Astrocyte (in vitro differentiated cells and primary cell): Measurements from ENCODE around the gene ANKRD39. TPM values are rescaled to one million over a fixed set of nuclear protein-coding genes. Genes with fewer than 3 reads are reported as not detected.

Experiments used
- DNase-seq: peaks from one replicate; pipeline ENCODE4 v3.0.0-alpha.2; 2010; ENCODE audit warnings: low read depth
- FAIRE-seq: peaks from 2 replicates; lab custom pipeline; 2011; peaks lifted over from hg19 to GRCh38; lab: Jason Lieb, UNC
- H2AFZ ChIP-seq: 2 replicates; pipeline ENCODE4 v1.6.0; 2012; ENCODE audit warnings: low read depth, low read length, inconsistent platforms
- H3K27ac ChIP-seq: 2 replicates; pipeline ENCODE4 v1.5.1; 2011; ENCODE audit warnings: low read depth, low read length, inconsistent platforms
- H3K27me3 ChIP-seq: 2 replicates; pipeline ENCODE4 v1.6.0; 2011; ENCODE audit warnings: low read length, inconsistent platforms; ENCODE audit not compliant: insufficient read depth
- H3K36me3 ChIP-seq: 2 replicates; pipeline ENCODE4 v1.5.1; 2011; ENCODE audit warnings: low read length, inconsistent platforms; ENCODE audit not compliant: insufficient read depth
- H3K4me1 ChIP-seq: 2 replicates; pipeline ENCODE4 v1.5.1; 2011; ENCODE audit warnings: low read length, inconsistent platforms; ENCODE audit not compliant: insufficient read depth
- H3K4me2 ChIP-seq: 2 replicates; pipeline ENCODE4 v1.6.0; 2012; ENCODE audit warnings: low read length, inconsistent platforms
- H3K4me3 ChIP-seq: 2 replicates; pipeline ENCODE4 v1.5.1; 2011; ENCODE audit warnings: low read depth, mild to moderate bottlenecking, low read length, inconsistent platforms; ENCODE audit not compliant: insufficient read depth
- H3K79me2 ChIP-seq: 2 replicates; pipeline ENCODE4 v1.6.0; 2012; ENCODE audit warnings: mild to moderate bottlenecking, low read length, inconsistent platforms; ENCODE audit not compliant: insufficient read depth
- H3K9ac ChIP-seq: 2 replicates; pipeline ENCODE4 v1.6.0; 2012; ENCODE audit warnings: mild to moderate bottlenecking, low read length, inconsistent platforms
- H3K9me3 ChIP-seq: 2 replicates; pipeline ENCODE4 v1.5.1; 2012; ENCODE audit warnings: low read depth, mild to moderate bottlenecking, low read length, inconsistent platforms; ENCODE audit not compliant: insufficient read depth
- H4K20me1 ChIP-seq: 2 replicates; pipeline ENCODE4 v1.6.0; 2012; ENCODE audit warnings: low read length, inconsistent platforms; ENCODE audit not compliant: insufficient read depth
- H3K27ac Mint-ChIP-seq: one replicate; pipeline ENCODE4 v1.8.0; 2021; ENCODE audit warnings: mild to moderate bottlenecking, mixed read lengths; ENCODE audit not compliant: unreplicated experiment
- H3K27me3 Mint-ChIP-seq: one replicate; pipeline ENCODE4 v1.8.0; 2021; ENCODE audit warnings: low read depth, mixed read lengths; ENCODE audit not compliant: unreplicated experiment
- H3K36me3 Mint-ChIP-seq: one replicate; pipeline ENCODE4 v1.8.0; 2021; ENCODE audit warnings: low read depth, mixed read lengths; ENCODE audit not compliant: unreplicated experiment
- H3K4me1 Mint-ChIP-seq: one replicate; pipeline ENCODE4 v1.8.0; 2021; ENCODE audit warnings: low read depth, mixed read lengths; ENCODE audit not compliant: unreplicated experiment
- H3K4me3 Mint-ChIP-seq: one replicate; pipeline ENCODE4 v1.8.0; 2021; ENCODE audit warnings: mild to moderate bottlenecking, moderate library complexity, mixed read lengths; ENCODE audit not compliant: unreplicated experiment
- H3K9me3 Mint-ChIP-seq: one replicate; pipeline ENCODE4 v1.8.0; 2021; ENCODE audit warnings: mild to moderate bottlenecking, mixed read lengths; ENCODE audit not compliant: unreplicated experiment
- EZH2 ChIP-seq: IDR thresholded peaks from 2 replicates; pipeline ENCODE4 v1.6.1; 2012; ENCODE audit warnings: mild to moderate bottlenecking, low read length, inconsistent platforms; ENCODE audit not compliant: insufficient read depth
- total RNA-seq: library from RNA; stranded (reverse); gene quantifications from 2 replicates; pipeline ENCODE4 v1.2.1, GENCODE V29; 2021
- TF ChIP-seq, protein P1 (sequence below): IDR thresholded peaks from 2 replicates; pipeline ENCODE4 v1.5.1; 2011; ENCODE audit warnings: low read depth, mild to moderate bottlenecking, inconsistent platforms, low read length, moderate library complexity; ENCODE audit not compliant: insufficient read depth

Gene ANKRD39
- total RNA-seq, 1 donor from 2014 or later = 13.7 TPM

DNA sequence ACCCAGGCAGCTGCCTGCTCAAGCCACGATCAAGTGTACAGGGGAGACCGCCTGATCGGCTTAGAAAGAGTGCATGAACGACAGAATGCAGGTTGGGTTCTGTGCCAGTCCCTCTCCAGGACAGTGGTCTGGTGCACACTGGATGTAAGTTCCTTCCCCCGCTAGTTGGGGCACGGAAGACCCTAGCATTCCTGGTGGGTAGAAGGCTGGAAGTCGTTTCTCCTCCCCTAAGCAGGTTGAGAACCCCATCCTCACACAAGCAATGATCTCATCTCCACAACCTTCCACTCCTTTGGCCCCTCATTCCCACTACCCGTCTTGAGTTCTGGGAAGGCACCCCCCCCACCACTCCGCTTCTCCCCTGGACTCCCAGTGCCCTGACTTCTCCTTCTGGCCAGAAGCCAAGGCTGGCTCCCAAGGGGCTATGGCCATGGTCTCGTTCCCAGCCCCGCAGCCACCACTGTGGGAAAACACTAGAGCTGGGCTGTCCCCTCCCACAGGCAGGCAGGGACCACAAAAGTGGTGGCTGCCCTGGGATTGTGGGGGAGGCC, 1.4 kb upstream of the ANKRD39 start:
- Histone ChIP-seq H3K9me3 (no peaks in the 10 kb centered on the region), H3K27me3 (no peaks in the 10 kb centered on the region), H3K4me3 (peak overlapping the region; percentile 81), H3K27ac (no peak overlapping the region), H3K9ac (peak overlapping the region; percentile 83), H4K20me1 (peaks cover 60% of the 10 kb centered on the region), H3K36me3 (peaks cover 17% of the 10 kb centered on the region), H3K4me1 (peaks cover 19% of the 10 kb centered on the region), H2AFZ (peak overlapping the region; percentile 77), H3K4me2 (peak overlapping the region; percentile 98), H3K79me2 (peaks cover 25% of the 10 kb centered on the region)
- Mint-ChIP-seq H3K9me3 (no peaks in the 10 kb centered on the region), H3K27ac (no peak overlapping the region), H3K27me3 (no peaks in the 10 kb centered on the region), H3K36me3 (peaks cover 12% of the 10 kb centered on the region), H3K4me1 (peaks cover 8% of the 10 kb centered on the region), H3K4me3 (peak overlapping the region; percentile 68)
- DNase-seq (no peak), FAIRE-seq (no peak)
- no peak for TF ChIP-seq EZH2
- TF ChIP-seq, protein P1, sequence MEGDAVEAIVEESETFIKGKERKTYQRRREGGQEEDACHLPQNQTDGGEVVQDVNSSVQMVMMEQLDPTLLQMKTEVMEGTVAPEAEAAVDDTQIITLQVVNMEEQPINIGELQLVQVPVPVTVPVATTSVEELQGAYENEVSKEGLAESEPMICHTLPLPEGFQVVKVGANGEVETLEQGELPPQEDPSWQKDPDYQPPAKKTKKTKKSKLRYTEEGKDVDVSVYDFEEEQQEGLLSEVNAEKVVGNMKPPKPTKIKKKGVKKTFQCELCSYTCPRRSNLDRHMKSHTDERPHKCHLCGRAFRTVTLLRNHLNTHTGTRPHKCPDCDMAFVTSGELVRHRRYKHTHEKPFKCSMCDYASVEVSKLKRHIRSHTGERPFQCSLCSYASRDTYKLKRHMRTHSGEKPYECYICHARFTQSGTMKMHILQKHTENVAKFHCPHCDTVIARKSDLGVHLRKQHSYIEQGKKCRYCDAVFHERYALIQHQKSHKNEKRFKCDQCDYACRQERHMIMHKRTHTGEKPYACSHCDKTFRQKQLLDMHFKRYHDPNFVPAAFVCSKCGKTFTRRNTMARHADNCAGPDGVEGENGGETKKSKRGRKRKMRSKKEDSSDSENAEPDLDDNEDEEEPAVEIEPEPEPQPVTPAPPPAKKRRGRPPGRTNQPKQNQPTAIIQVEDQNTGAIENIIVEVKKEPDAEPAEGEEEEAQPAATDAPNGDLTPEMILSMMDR = no peak

DNA sequence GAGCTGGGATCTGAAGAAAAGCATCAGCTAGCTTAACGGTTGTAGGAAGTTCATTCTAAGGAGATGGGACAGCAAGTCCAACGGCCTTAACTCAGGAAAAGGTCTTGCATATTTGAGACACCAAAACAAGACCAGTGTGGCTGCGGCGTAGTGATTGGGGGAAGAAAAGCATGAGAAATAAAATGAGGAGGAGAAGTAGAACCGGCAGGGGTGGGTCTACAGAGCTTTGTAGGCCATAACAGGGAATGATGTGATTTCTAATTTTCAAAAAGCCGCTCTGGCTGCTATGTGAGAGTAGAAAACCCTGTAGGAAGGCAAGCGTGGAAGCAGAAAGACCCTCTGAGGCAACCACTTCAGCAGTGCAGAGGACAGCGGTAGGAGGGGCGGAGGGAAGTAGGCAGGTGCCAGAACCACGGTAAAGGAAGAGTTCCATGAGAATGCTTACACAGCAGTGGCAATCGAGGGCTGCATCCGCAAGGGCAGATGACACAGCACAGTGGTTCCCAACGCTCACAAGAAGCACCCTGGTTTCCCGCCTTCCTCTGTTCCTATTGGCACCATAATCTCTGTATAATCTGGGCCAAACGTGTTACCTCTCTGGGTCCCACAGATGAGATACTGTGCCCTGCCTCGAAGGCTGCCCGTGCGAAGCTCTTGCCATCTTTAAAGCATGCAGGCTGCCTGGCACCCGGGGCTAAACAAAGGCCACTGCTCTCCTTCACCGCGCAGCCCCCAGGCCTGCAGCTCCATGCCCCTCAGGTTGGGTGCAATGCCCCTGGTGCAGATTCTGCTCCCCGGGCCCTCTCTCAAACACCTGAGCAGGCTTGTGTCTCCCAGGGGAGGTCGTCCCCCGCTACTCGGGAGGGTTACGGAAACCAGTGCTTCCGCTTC, 795 bp downstream of the ANKRD39 start:
- TF ChIP-seq, protein P1 = no peak
- TF ChIP-seq EZH2 = no peak
- peak overlapping the region; percentile 89 for H2AFZ ChIP-seq

More for the DNA sequence above, 795 bp downstream of the ANKRD39 start:
- FAIRE-seq (no peak), DNase-seq (no peak)
- H4K20me1 ChIP-seq = peaks cover 46% of the 10 kb centered on the region
- H3K27me3 ChIP-seq = no peaks in the 10 kb centered on the region
- no peaks in the 10 kb centered on the region for H3K9me3 ChIP-seq
- Mint-ChIP-seq H3K4me3 (peak overlapping the region; percentile 90), H3K27ac (no peak overlapping the region), H3K9me3 (no peaks in the 10 kb centered on the region), H3K27me3 (no peaks in the 10 kb centered on the region), H3K36me3 (peaks cover 9% of the 10 kb centered on the region), H3K4me1 (peaks cover 8% of the 10 kb centered on the region)
- peaks cover 7% of the 10 kb centered on the region for H3K36me3 ChIP-seq
- peaks cover 23% of the 10 kb centered on the region for H3K79me2 ChIP-seq
- H3K27ac ChIP-seq = peak overlapping the region; percentile 40
- peak overlapping the region; percentile 81 for H3K4me3 ChIP-seq
- H3K4me1 ChIP-seq = peaks cover 19% of the 10 kb centered on the region
- peak overlapping the region; percentile 83 for H3K9ac ChIP-seq
- peak overlapping the region; percentile 98 for H3K4me2 ChIP-seq
